A549 (cell line): ENCODE measurements around the gene TIRAP. TPM values are rescaled to one million over a fixed set of nuclear protein-coding genes. Genes with fewer than 3 reads are reported as not detected.

Source experiments
- ATAC-seq, 2 experiments: fragments of 200-7000 bp in 1 of 2; fragments of >200 bp in 1 of 2; cut with Nextera tagmentation in 1 of 2; cut with Tn5 transposase in 1 of 2; 3 replicates each; pipeline versions ENCODE4 v1.8.0 to v1.9.1; 2018 to 2020; ENCODE audit warnings: mild to moderate bottlenecking in 1 of 2, moderate library complexity in 1 of 2
- CTCF ChIA-PET: fragments of 300-600 bp; sonication (Branson Sonifier 250); formaldehyde crosslinking; extraction: SDS; loops from one replicate; lab custom pipeline; 2021; ENCODE audit warnings: antibody characterized with exemption, inconsistent platforms; lab: Yijun Ruan, JAX
- POLR2A ChIA-PET: fragments of 350-600 bp; formaldehyde crosslinking; extraction: SDS; loops from one replicate; lab custom pipeline; 2021; ENCODE audit warnings: antibody characterized with exemption, inconsistent platforms; lab: Yijun Ruan, JAX
- DNase-seq, 2 experiments: peaks; one replicate each; pipeline versions ENCODE4 v3.0.0 to v3.0.0-alpha.2; 2011 to 2016; ENCODE audit warnings: low read depth in 1 of 2, low spot score in 1 of 2
- FAIRE-seq: peaks from 2 replicates; lab custom pipeline; 2011; peaks lifted over from hg19 to GRCh38; lab: Jason Lieb, UNC
- H3K27ac ChIP-seq, 2 experiments: fragments of >200 bp; sonication (Bioruptor Twin); formaldehyde crosslinking; 3 replicates each; pipeline ENCODE4 v1.5.1; 2016 to 2017
- H3K4me1 ChIP-seq: fragments of >200 bp; sonication (Bioruptor Twin); formaldehyde crosslinking; 3 replicates; pipeline ENCODE4 v1.6.1; 2016
- H3K4me2 ChIP-seq: fragments of >200 bp; sonication (Bioruptor Twin); formaldehyde crosslinking; 3 replicates; pipeline ENCODE4 v1.6.1; 2016
- H3K4me3 ChIP-seq: fragments of >200 bp; sonication (Bioruptor Twin); formaldehyde crosslinking; 3 replicates; pipeline ENCODE4 v1.5.1; 2016
- H3K9me3 ChIP-seq: fragments of >200 bp; sonication (Bioruptor Twin); formaldehyde crosslinking; 3 replicates; pipeline ENCODE4 v1.6.1; 2016
- BCL3 ChIP-seq: fragments of >200 bp; sonication (Bioruptor Twin); formaldehyde crosslinking; IDR thresholded peaks from 3 replicates; pipeline ENCODE4 v1.6.1; 2016
- CEBPB ChIP-seq, 2 experiments: fragments of >200 bp in 1 of 2; sonication (Bioruptor Twin) in 1 of 2; formaldehyde crosslinking in 1 of 2; IDR thresholded peaks; 2 replicates each; pipeline ENCODE4 v1.6.1; 2012 to 2016
- CTCF ChIP-seq: fragments of >200 bp; sonication (Bioruptor Twin); formaldehyde crosslinking; IDR thresholded peaks from 3 replicates; pipeline ENCODE4 v1.5.1; 2016
- E2F6 ChIP-seq: IDR thresholded peaks from 2 replicates; pipeline ENCODE4 v1.6.1; 2012; ENCODE audit warnings: low read depth, borderline replicate concordance
- EHF ChIP-seq: fragments of 250-450 bp; sonication (Bioruptor Pico); IDR thresholded peaks from 2 replicates; pipeline ENCODE4 v1.5.0; 2020; ENCODE audit warnings: mild to moderate bottlenecking
- ELK1 ChIP-seq: fragments of 150-350 bp; IDR thresholded peaks from 2 replicates; pipeline ENCODE4 v1.6.1; 2014; ENCODE audit warnings: low read depth, mild to moderate bottlenecking, low read length
- EP300 ChIP-seq, 2 experiments: fragments of >200 bp; sonication (Bioruptor Twin); formaldehyde crosslinking; IDR thresholded peaks; 2 replicates in 1 of 2; 3 replicates in 1 of 2; pipeline ENCODE4 v1.6.1; 2016 to 2017
- FOSB ChIP-seq: fragments of 250-450 bp; sonication (Bioruptor Pico); IDR thresholded peaks from 2 replicates; pipeline ENCODE4 v1.5.0; 2020; ENCODE audit warnings: mild to moderate bottlenecking, moderate library complexity
- FOXS1 ChIP-seq: fragments of 250-450 bp; sonication (Bioruptor Pico); IDR thresholded peaks from 2 replicates; pipeline ENCODE4 v1.5.0; 2020; ENCODE audit warnings: mild to moderate bottlenecking, moderate library complexity
- HDAC2 ChIP-seq: fragments of 200-600 bp; sonication (generic); IDR thresholded peaks from 2 replicates; pipeline ENCODE4 v1.6.1; 2016
- HEYL ChIP-seq: fragments of 250-450 bp; sonication (Bioruptor Pico); IDR thresholded peaks from 2 replicates; pipeline ENCODE4 v1.8.0; 2021; ENCODE audit warnings: mild to moderate bottlenecking, moderate library complexity
- HOXB13 ChIP-seq: fragments of 250-450 bp; sonication (Bioruptor Pico); IDR thresholded peaks from 2 replicates; pipeline ENCODE4 v1.5.0; 2020; ENCODE audit warnings: low read depth, mild to moderate bottlenecking, moderate library complexity
- JUNB ChIP-seq: fragments of >200 bp; sonication (Bioruptor Twin); formaldehyde crosslinking; IDR thresholded peaks from 2 replicates; pipeline ENCODE4 v1.6.1; 2016
- KDM5A ChIP-seq: fragments of 200-600 bp; sonication (generic); IDR thresholded peaks from 2 replicates; pipeline ENCODE4 v1.6.1; 2016; ENCODE audit warnings: antibody characterized with exemption, mild to moderate bottlenecking
- MYC ChIP-seq: IDR thresholded peaks from 2 replicates; pipeline ENCODE4 v1.6.1; 2012; ENCODE audit warnings: mild to moderate bottlenecking, inconsistent platforms, low read length, improper control_type of control experiment, borderline replicate concordance
- NFE2L2 ChIP-seq: fragments of 150-350 bp; conservative IDR thresholded peaks from 2 replicates; pipeline ENCODE4 v1.6.1; 2014; ENCODE audit warnings: low read length
- NPAS2 ChIP-seq: fragments of 250-450 bp; sonication (Bioruptor Pico); IDR thresholded peaks from 2 replicates; pipeline ENCODE4 v1.8.0; 2022; ENCODE audit warnings: mild to moderate bottlenecking, moderate library complexity, borderline replicate concordance
- PBX3 ChIP-seq: IDR thresholded peaks from 2 replicates; pipeline ENCODE4 v1.6.1; 2012
- POLR2A ChIP-seq: IDR thresholded peaks from 2 replicates; pipeline ENCODE4 v1.6.1; 2012; ENCODE audit warnings: mild to moderate bottlenecking, low read length
- RAD21 ChIP-seq, 2 experiments: fragments of >200 bp in 1 of 2; sonication (Bioruptor Twin) in 1 of 2; formaldehyde crosslinking in 1 of 2; IDR thresholded peaks in 1 of 2; conservative IDR thresholded peaks in 1 of 2; 2 replicates in 1 of 2; 3 replicates in 1 of 2; pipeline ENCODE4 v1.6.1; 2012 to 2018; ENCODE audit warnings: inconsistent platforms in 1 of 2
- SMC3 ChIP-seq: fragments of >200 bp; sonication (Bioruptor Twin); formaldehyde crosslinking; IDR thresholded peaks from 3 replicates; pipeline ENCODE4 v1.6.1; 2018; ENCODE audit warnings: inconsistent platforms
- ZC3H11A ChIP-seq: fragments of 450-650 bp; IDR thresholded peaks from 2 replicates; pipeline ENCODE4 v1.6.1; 2014; ENCODE audit warnings: antibody characterized with exemption, mild to moderate bottlenecking
- ZFP36 ChIP-seq: fragments of 450-650 bp; IDR thresholded peaks from 2 replicates; pipeline ENCODE4 v1.6.1; 2014; ENCODE audit warnings: borderline replicate concordance; ENCODE audit not compliant: partially characterized antibody
- ZNF302 ChIP-seq: fragments of 250-450 bp; sonication (Bioruptor Pico); IDR thresholded peaks from 2 replicates; pipeline ENCODE4 v1.9.0; 2021; ENCODE audit warnings: inconsistent platforms, mild to moderate bottlenecking, moderate library complexity
- ZSCAN20 ChIP-seq: fragments of 250-450 bp; sonication (Bioruptor Pico); IDR thresholded peaks from 2 replicates; pipeline ENCODE4 v1.8.0; 2022; ENCODE audit warnings: mild to moderate bottlenecking, moderate library complexity
- WGBS: methylation state at CpG from one replicate; pipeline ENCODE4 v1.1.6; 2017; ENCODE audit errors: missing lambda C conversion rate; 5-methylcytosine and 5-hydroxymethylcytosine counted together
- polyA plus RNA-seq, 4 experiments: library from polyadenylated mRNA; depleted of rRNA in 3 of 4; stranded (reverse); fragments of >200 nt; fragmentation: RNase III in 1 of 4; extraction: RNeasy Plus Mini Kit Qiagen cat#74134 plus additional on column Dnase treatment in 1 of 4; gene quantifications; 2 replicates in 3 of 4; 3 replicates in 1 of 4; pipeline ENCODE4 v1.2.3, GENCODE V29; 2011 to 2017

TIRAP gene
- polyA plus RNA-seq, 2 of the 4 experiments (the other 2 are of a cell fraction), result 4.5 to 5.4 TPM

- ChIA-PET POLR2A (no interaction called here), CTCF (interaction anchor here (1.1 kb wide), 1 partner anchor 17 kb away, joined by 5 read pairs; no protein-coding TSS in a partner anchor)
- 86% methylated on average over 17 of the region's 17 CpGs for whole genome bisulfite sequencing
- DNase-seq, result no peak
- H3K4me2 ChIP-seq, result no peak overlapping the region
- peaks cover 6% of the 10 kb centered on the region for H3K4me1 ChIP-seq
- H3K4me3 ChIP-seq, result no peak overlapping the region
- no peak overlapping the region for H3K27ac ChIP-seq
- no peak for FAIRE-seq
- H3K9me3 ChIP-seq, result no peaks in the 10 kb centered on the region
- no peak for ATAC-seq
- TF ChIP-seq ELK1 (no peak), ZSCAN20 (no peak), E2F6 (no peak), NPAS2 (CRISPR knock-in tag) (no peak), BCL3 (no peak), NFE2L2 (no peak), EHF (CRISPR knock-in tag) (no peak), ZNF302 (no peak), KDM5A (no peak), PBX3 (no peak), CTCF (no peak), FOXS1 (CRISPR knock-in tag) (no peak), HDAC2 (no peak), EP300 (IDR thresholded peaks at IDR 0.05) (no peak), POLR2A (no peak), ZFP36 (no peak), SMC3 (no peak), MYC (no peak), CEBPB (IDR thresholded peaks at IDR 0.05) (no peak)
Measured at GRCh38 chr11:126327281-126328000, 44.5 kb downstream of the TIRAP start.

- Histone ChIP-seq H3K4me2 (no peak overlapping the region), H3K4me3 (no peak overlapping the region), H3K27ac (no peak overlapping the region)
- WGBS, result 89% methylated on average over 20 of the region's 20 CpGs
- CTCF ChIA-PET, result interaction anchor here (1.1 kb wide), 1 partner anchor 18 kb away, joined by 5 read pairs; no protein-coding TSS in a partner anchor
- TF ChIP-seq ZNF302 (no peak), HEYL (CRISPR knock-in tag) (no peak), POLR2A (no peak), ZC3H11A (no peak), JUNB (no peak), FOSB (no peak), RAD21 (conservative IDR thresholded peaks at IDR 0.05 in 1 of 2, IDR thresholded peaks at IDR 0.05 in 1 of 2) (no peak), HOXB13 (CRISPR knock-in tag) (no peak)
- TF ChIP-seq, all 56 proteins: peak for 0
- DNase-seq, result no peak
- peaks cover 10% of the 10 kb centered on the region for H3K4me1 ChIP-seq
- no peak for ATAC-seq
- FAIRE-seq, result no peak
- H3K9me3 ChIP-seq, result no peaks in the 10 kb centered on the region
- POLR2A ChIA-PET, result no interaction called here
Measured at GRCh38 chr11:126328001-126328390, 45.1 kb downstream of the TIRAP start.
